ENCODE results near the gene OSBPL5.
A peak's percentile ranks its signal among the peaks of the same experiment; 100 is the strongest.

The OSBPL5 gene

GRCh38 chr11:3203221-3204043, 38.3 kb upstream of the OSBPL5 start:
- peak overlapping the region; percentile 62 for H3K4me3 ChIP-seq (ENCODE audit: low read depth, low read length)
- no peak overlapping the region for H3K9ac ChIP-seq (ENCODE audit: low read length)
- H3K27me3 ChIP-seq (ENCODE audit: control insufficient read depth, insufficient read depth, low read length) = peaks cover 70% of the 10 kb centered on the region
- no peaks in the 10 kb centered on the region for H3K36me3 ChIP-seq (ENCODE audit: control insufficient read depth, insufficient read depth, low read length)
- no peak overlapping the region for H3K27ac ChIP-seq (ENCODE audit: low read depth, low read length)
- peaks cover 7% of the 10 kb centered on the region; the same call in 1 of the 2 replicates for H3K4me1 ChIP-seq (ENCODE audit: control insufficient read depth, insufficient read depth, low read length)
- no peaks in the 10 kb centered on the region for H3K9me3 ChIP-seq (ENCODE audit: control insufficient read depth, insufficient read depth, low read depth, low read length)

DNA sequence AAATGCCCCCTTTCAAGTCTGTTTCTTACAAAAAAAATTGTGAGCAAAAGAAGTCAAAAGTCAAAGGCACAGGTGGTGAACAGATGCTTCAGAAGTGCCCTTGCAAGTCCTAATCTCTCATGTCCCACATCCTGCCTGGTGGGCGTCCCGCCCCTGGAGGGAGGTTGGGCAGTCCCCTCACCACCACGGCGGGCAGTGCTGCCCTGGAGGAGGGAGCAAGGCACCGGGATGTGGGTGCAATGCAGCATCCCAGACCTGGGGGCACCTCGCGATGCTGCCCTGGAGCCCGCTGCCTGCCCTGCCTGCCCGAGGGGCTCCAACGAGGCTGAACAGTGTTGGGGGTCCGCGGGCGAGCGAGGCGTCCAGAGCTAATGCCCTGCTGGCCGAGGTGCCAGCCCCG, 37.6 kb upstream of the OSBPL5 start:
- Histone ChIP-seq H3K27ac (ENCODE audit: low read depth, low read length) (no peak overlapping the region), H3K9ac (ENCODE audit: low read length) (no peak overlapping the region)

DNA sequence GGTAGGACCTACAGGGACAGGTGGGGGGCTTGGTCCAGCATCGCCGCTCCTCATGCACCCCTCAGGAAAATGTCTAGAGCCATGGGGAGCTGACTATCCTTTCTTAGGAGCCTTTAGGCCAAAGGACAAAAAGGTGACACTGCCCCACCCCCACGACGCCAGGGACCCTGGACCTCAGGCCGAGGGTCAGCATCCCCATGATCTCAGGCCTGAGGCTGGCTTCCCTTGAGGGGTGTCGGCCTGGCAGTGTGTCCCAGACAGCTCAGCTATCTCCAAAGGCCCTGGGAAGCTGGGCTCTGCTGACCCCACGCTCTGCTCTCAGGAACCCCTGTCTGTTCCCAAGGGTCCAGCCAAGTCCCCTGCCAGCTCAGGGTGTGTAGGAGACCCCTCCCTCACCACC, 37.2 kb upstream of the OSBPL5 start:
- H3K4me1 ChIP-seq (ENCODE audit: control insufficient read depth, insufficient read depth, low read length) = peaks cover 7% of the 10 kb centered on the region; the same call in 1 of the 2 replicates
- no peak overlapping the region for H3K27ac ChIP-seq (ENCODE audit: low read depth, low read length)
- no peak overlapping the region for H3K4me3 ChIP-seq (ENCODE audit: low read depth, low read length)
- no peaks in the 10 kb centered on the region for H3K9me3 ChIP-seq (ENCODE audit: control insufficient read depth, insufficient read depth, low read depth, low read length)
- peaks cover 62% of the 10 kb centered on the region for H3K27me3 ChIP-seq (ENCODE audit: control insufficient read depth, insufficient read depth, low read length)
- no peaks in the 10 kb centered on the region for H3K36me3 ChIP-seq (ENCODE audit: control insufficient read depth, insufficient read depth, low read length)
- no peak overlapping the region for H3K9ac ChIP-seq (ENCODE audit: low read length)

More for the DNA sequence above, 37.6 kb upstream of the OSBPL5 start:
- Histone ChIP-seq H3K9me3 (ENCODE audit: control insufficient read depth, insufficient read depth, low read depth, low read length) (no peaks in the 10 kb centered on the region), H3K36me3 (ENCODE audit: control insufficient read depth, insufficient read depth, low read length) (no peaks in the 10 kb centered on the region), H3K4me3 (ENCODE audit: low read depth, low read length) (peak overlapping the region; percentile 62), H3K4me1 (ENCODE audit: control insufficient read depth, insufficient read depth, low read length) (peaks cover 7% of the 10 kb centered on the region; the same call in 1 of the 2 replicates), H3K27me3 (ENCODE audit: control insufficient read depth, insufficient read depth, low read length) (peaks cover 66% of the 10 kb centered on the region)

GRCh38 chr11:3201677-3202181, 36.6 kb upstream of the OSBPL5 start:
- Histone ChIP-seq H3K27ac (ENCODE audit: low read depth, low read length) (no peak overlapping the region), H3K27me3 (ENCODE audit: control insufficient read depth, insufficient read depth, low read length) (peaks cover 58% of the 10 kb centered on the region)

GRCh38 chr11:3201112-3201581, 36.0 kb upstream of the OSBPL5 start:
- H3K27ac ChIP-seq (ENCODE audit: low read depth, low read length) = no peak overlapping the region
- H3K36me3 ChIP-seq (ENCODE audit: control insufficient read depth, insufficient read depth, low read length) = no peaks in the 10 kb centered on the region
- H3K4me1 ChIP-seq (ENCODE audit: control insufficient read depth, insufficient read depth, low read length) = peaks cover 7% of the 10 kb centered on the region; the same call in 1 of the 2 replicates
- no peaks in the 10 kb centered on the region for H3K9me3 ChIP-seq (ENCODE audit: control insufficient read depth, insufficient read depth, low read depth, low read length)
- H3K4me3 ChIP-seq (ENCODE audit: low read depth, low read length) = no peak overlapping the region
- no peak overlapping the region for H3K9ac ChIP-seq (ENCODE audit: low read length)
- peaks cover 52% of the 10 kb centered on the region for H3K27me3 ChIP-seq (ENCODE audit: control insufficient read depth, insufficient read depth, low read length)

More at GRCh38 chr11:3201677-3202181, 36.6 kb upstream of the OSBPL5 start:
- Histone ChIP-seq H3K36me3 (ENCODE audit: control insufficient read depth, insufficient read depth, low read length) (no peaks in the 10 kb centered on the region), H3K4me1 (ENCODE audit: control insufficient read depth, insufficient read depth, low read length) (peaks cover 7% of the 10 kb centered on the region; the same call in 1 of the 2 replicates), H3K9ac (ENCODE audit: low read length) (no peak overlapping the region), H3K4me3 (ENCODE audit: low read depth, low read length) (no peak overlapping the region), H3K9me3 (ENCODE audit: control insufficient read depth, insufficient read depth, low read depth, low read length) (no peaks in the 10 kb centered on the region)

DNA sequence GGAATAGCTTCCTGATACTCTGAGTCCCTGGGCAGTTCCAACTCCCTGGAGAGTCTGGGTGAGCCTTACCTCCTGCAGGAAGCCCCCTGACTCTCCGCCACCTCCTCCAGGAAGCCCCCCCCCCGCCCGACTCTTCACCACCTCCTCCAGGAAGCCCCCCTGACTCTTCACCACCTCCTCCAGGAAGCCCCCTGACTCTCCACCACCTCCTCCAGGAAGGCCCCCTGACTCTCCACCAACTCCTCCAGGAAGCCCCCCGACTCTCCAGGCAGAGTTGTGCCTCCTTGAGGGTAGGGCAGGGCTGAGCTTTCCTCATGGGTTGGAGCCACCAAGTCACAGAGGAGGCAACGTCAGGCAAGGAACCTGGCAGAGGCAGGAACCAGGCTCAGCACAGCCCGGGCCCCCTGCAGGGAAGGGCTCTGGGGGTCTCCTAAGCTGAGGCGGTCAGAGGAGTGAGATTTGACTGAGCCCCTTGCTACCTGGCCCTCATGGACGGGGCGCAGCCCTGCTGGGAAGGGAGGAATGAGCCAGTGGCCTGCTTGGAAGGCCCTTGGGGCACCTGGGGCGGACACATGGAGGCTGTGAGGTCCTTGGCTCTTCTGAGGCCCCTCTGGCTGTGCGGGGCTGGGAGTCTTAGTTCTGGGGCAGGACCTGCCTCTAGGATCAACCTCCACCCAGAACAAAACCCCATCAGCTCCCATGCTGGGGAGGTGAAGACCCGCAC, 35.4 kb upstream of the OSBPL5 start:
- Histone ChIP-seq H3K36me3 (ENCODE audit: control insufficient read depth, insufficient read depth, low read length) (no peaks in the 10 kb centered on the region), H3K4me1 (ENCODE audit: control insufficient read depth, insufficient read depth, low read length) (peaks cover 7% of the 10 kb centered on the region; the same call in 1 of the 2 replicates), H3K27ac (ENCODE audit: low read depth, low read length) (no peak overlapping the region), H3K9ac (ENCODE audit: low read length) (no peak overlapping the region), H3K4me3 (ENCODE audit: low read depth, low read length) (no peak overlapping the region), H3K9me3 (ENCODE audit: control insufficient read depth, insufficient read depth, low read depth, low read length) (no peaks in the 10 kb centered on the region), H3K27me3 (ENCODE audit: control insufficient read depth, insufficient read depth, low read length) (peaks cover 46% of the 10 kb centered on the region)

DNA sequence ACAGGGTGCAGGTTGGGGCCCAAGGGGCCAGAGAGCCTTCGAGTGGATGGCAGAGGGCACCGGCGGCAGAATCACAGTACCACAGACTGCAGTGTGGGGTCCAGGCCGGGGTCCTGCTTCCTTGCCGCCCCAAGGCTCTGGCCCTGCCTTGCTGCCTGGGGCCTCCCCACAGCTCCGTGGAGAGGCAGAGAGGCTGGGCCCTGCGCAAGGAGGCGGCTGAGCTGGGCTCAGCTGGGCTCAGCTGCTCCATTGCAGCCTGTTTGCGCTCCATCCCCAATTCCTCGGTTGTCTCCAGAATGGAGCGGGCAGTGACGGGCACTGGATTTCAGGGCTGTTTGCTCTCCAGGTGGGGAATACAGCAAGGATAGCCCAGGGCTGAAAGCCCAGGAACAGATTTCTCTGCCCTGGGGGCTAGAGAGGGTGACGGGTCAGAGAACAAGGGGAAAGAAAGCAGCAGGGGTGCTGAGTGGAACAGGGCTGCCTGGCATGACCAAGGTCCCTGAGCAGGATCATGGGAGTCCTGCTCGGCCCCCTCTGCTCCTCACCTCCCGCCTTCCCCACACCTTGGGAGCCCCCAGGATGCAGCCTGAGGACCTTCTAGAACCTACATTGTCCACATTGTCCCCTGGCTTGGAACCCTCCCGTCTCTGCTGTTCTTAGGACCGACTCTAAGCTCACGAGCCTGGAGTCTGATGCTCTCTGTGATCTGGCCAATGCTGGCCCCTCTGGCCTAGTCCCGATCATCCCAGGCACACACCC, 34.6 kb upstream of the OSBPL5 start:
- Histone ChIP-seq H3K27ac (ENCODE audit: low read depth, low read length) (no peak overlapping the region), H3K27me3 (ENCODE audit: control insufficient read depth, insufficient read depth, low read length) (peaks cover 38% of the 10 kb centered on the region), H3K9ac (ENCODE audit: low read length) (no peak overlapping the region), H3K4me1 (ENCODE audit: control insufficient read depth, insufficient read depth, low read length) (peaks cover 7% of the 10 kb centered on the region; the same call in 1 of the 2 replicates), H3K36me3 (ENCODE audit: control insufficient read depth, insufficient read depth, low read length) (no peaks in the 10 kb centered on the region), H3K4me3 (ENCODE audit: low read depth, low read length) (no peak overlapping the region), H3K9me3 (ENCODE audit: control insufficient read depth, insufficient read depth, low read depth, low read length) (no peaks in the 10 kb centered on the region)

- Histone ChIP-seq H3K9me3 (ENCODE audit: control insufficient read depth, insufficient read depth, low read depth, low read length) (no peaks in the 10 kb centered on the region), H3K27me3 (ENCODE audit: control insufficient read depth, insufficient read depth, low read length) (peaks cover 29% of the 10 kb centered on the region), H3K36me3 (ENCODE audit: control insufficient read depth, insufficient read depth, low read length) (no peaks in the 10 kb centered on the region), H3K27ac (ENCODE audit: low read depth, low read length) (no peak overlapping the region), H3K9ac (ENCODE audit: low read length) (no peak overlapping the region), H3K4me3 (ENCODE audit: low read depth, low read length) (no peak overlapping the region), H3K4me1 (ENCODE audit: control insufficient read depth, insufficient read depth, low read length) (peaks cover 10% of the 10 kb centered on the region; the same call in 1 of the 2 replicates)
These were observed 33.7 kb upstream of the OSBPL5 start for GRCh38 chr11:3198815-3199214.

DNA sequence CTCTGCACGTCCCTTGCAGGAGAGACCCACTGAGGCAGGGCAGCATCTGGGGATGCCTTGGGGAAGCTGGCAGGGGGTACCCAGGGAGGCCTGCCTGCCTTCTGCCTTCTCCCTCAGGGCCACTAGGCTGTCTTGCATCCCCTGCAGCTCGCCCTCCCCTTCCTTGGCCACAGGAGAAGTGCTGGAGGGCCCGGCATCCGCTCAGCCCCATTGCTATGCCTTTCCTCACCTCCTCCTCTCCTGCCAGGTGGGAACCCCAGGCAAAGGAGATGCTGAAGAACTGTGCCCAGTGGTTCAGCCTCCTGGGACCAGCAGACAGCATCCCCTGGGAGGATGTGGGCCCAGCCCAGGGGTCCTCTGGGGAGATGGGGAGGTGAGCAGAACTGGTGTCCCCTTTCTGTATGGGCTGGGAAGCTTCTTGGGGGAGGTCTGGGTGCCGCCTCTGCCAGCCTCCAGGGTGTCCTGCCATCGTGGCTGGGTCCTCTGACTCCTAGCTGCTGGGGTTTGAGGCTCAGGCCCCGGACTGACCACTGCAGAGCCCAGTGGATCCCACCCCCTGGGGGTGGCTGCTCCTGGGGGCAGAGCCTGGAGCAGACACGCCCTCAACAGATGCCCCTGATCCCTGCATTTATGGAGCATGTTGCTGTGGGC, 32.9 kb upstream of the OSBPL5 start:
- Histone ChIP-seq H3K9me3 (ENCODE audit: control insufficient read depth, insufficient read depth, low read depth, low read length) (no peaks in the 10 kb centered on the region), H3K9ac (ENCODE audit: low read length) (no peak overlapping the region), H3K4me3 (ENCODE audit: low read depth, low read length) (no peak overlapping the region), H3K27ac (ENCODE audit: low read depth, low read length) (no peak overlapping the region), H3K36me3 (ENCODE audit: control insufficient read depth, insufficient read depth, low read length) (no peaks in the 10 kb centered on the region), H3K4me1 (ENCODE audit: control insufficient read depth, insufficient read depth, low read length) (peaks cover 18% of the 10 kb centered on the region), H3K27me3 (ENCODE audit: control insufficient read depth, insufficient read depth, low read length) (peaks cover 21% of the 10 kb centered on the region)

GRCh38 chr11:3197044-3197695, 32.1 kb upstream of the OSBPL5 start:
- H3K27ac ChIP-seq (ENCODE audit: low read depth, low read length) = no peak overlapping the region
- peaks cover 14% of the 10 kb centered on the region for H3K4me1 ChIP-seq (ENCODE audit: control insufficient read depth, insufficient read depth, low read length)
- H3K27me3 ChIP-seq (ENCODE audit: control insufficient read depth, insufficient read depth, low read length) = peaks cover 12% of the 10 kb centered on the region
- H3K36me3 ChIP-seq (ENCODE audit: control insufficient read depth, insufficient read depth, low read length) = no peaks in the 10 kb centered on the region
- no peak overlapping the region for H3K4me3 ChIP-seq (ENCODE audit: low read depth, low read length)
- H3K9me3 ChIP-seq (ENCODE audit: control insufficient read depth, insufficient read depth, low read depth, low read length) = no peaks in the 10 kb centered on the region
- H3K9ac ChIP-seq (ENCODE audit: low read length) = no peak overlapping the region

All from HUES6 (cell line).